Lower lobe of right lung (tissue), 2 donors: ENCODE results near the gene SPARC. TPM values are rescaled to one million over a fixed set of nuclear protein-coding genes. Genes with fewer than 3 reads are reported as not detected.
"Not testable (repeated sequence)": the region's sequence is repeated elsewhere in the genome, so short reads cannot be mapped to it uniquely, and the experiment has no call there.

Source experiments
- ATAC-seq, 2 donors: fragments of 200-7000 bp; cut with Tn5 transposase; one replicate each; pipeline ENCODE4 v1.9.1; 2020 to 2022; ENCODE audit warnings: mild to moderate bottlenecking in 2 of 2, moderate library complexity in 2 of 2
- DNase-seq: peaks from one replicate; pipeline ENCODE4 v3.0.0-alpha.2; 2020
- H3K27ac ChIP-seq: fragments of 200-600 bp; one replicate; pipeline ENCODE4 v1.8.0; 2022
- H3K27me3 ChIP-seq: fragments of 200-600 bp; one replicate; pipeline ENCODE4 v1.8.0; 2022; ENCODE audit warnings: low read depth
- H3K36me3 ChIP-seq: fragments of 200-600 bp; one replicate; pipeline ENCODE4 v1.8.0; 2022; ENCODE audit warnings: mild to moderate bottlenecking
- H3K4me1 ChIP-seq: fragments of 200-600 bp; one replicate; pipeline ENCODE4 v1.8.0; 2022
- H3K4me3 ChIP-seq: fragments of 200-600 bp; one replicate; pipeline ENCODE4 v1.8.0; 2022; ENCODE audit warnings: mild to moderate bottlenecking
- H3K9me3 ChIP-seq: fragments of 200-600 bp; one replicate; pipeline ENCODE4 v1.8.0; 2022
- CTCF ChIP-seq: fragments of 200-600 bp; IDR thresholded peaks from one replicate; pipeline ENCODE4 v1.8.0; 2022; ENCODE audit warnings: antibody characterized with exemption, mild to moderate bottlenecking
- intact Hi-C: fragments of 100-400 bp; cut with DNase I; formaldehyde crosslinking; loops from one replicate; pipeline ENCODE4 v1.11.0; 2022
- total RNA-seq: library from RNA; stranded (reverse); fragmentation: NEBNext Ultra II Directional; extraction: Animal tissue kit (Norgen Biotek cat#: 25700); gene quantifications from one replicate; pipeline ENCODE4 v1.2.1, GENCODE V29; 2021
- donor health status: DM: no; HTN: yes; CAD: no; lungs with severe emphysema.

The SPARC gene
- total RNA-seq, 1 donor from 2014 or later, result 904 TPM

GRCh38 chr5:151680944-151681427, 5.7 kb downstream of the SPARC start:
- H3K36me3 ChIP-seq, result peaks cover 4% of the 10 kb centered on the region
- no peak for ATAC-seq
- H3K9me3 ChIP-seq, result no peaks in the 10 kb centered on the region
- peak overlapping the region; percentile 2 for H3K4me3 ChIP-seq
- H3K4me1 ChIP-seq, result peaks cover 81% of the 10 kb centered on the region
- H3K27me3 ChIP-seq, result no peaks in the 10 kb centered on the region
- H3K27ac ChIP-seq, result peak overlapping the region; percentile 86
- DNase-seq, result no peak
- intact Hi-C loops, result no loop called here
- no peak for TF ChIP-seq CTCF

- H3K4me3 ChIP-seq, ATAC-seq, DNase-seq, H3K9me3 ChIP-seq, intact Hi-C loops, H3K36me3 ChIP-seq, H3K27me3 ChIP-seq: not testable (repeated sequence)
- Histone ChIP-seq H3K4me1 (peaks cover 90% of the 10 kb centered on the region), H3K27ac (peak overlapping the region; percentile 86)
Measured at GRCh38 chr5:151680156-151680505, 6.6 kb downstream of the SPARC start.

GRCh38 chr5:151679421-151680155, 7.1 kb downstream of the SPARC start:
- Histone ChIP-seq H3K36me3 (peaks cover 14% of the 10 kb centered on the region), H3K27ac (peak overlapping the region; percentile 75), H3K4me1 (peaks cover 91% of the 10 kb centered on the region), H3K9me3 (no peaks in the 10 kb centered on the region), H3K27me3 (no peaks in the 10 kb centered on the region), H3K4me3 (no peak overlapping the region)
- no peak for TF ChIP-seq CTCF
- DNase-seq, result no peak
- intact Hi-C loops, result no loop called here
- ATAC-seq, result no peak

GRCh38 chr5:151678713-151679112, 8.0 kb downstream of the SPARC start:
- H3K27ac ChIP-seq, result peak overlapping the region; percentile 75
- no peak overlapping the region for H3K4me3 ChIP-seq
- no peaks in the 10 kb centered on the region for H3K9me3 ChIP-seq
- ATAC-seq (no peak), DNase-seq (no peak)
- TF ChIP-seq CTCF, result no peak
- intact Hi-C loops, result no loop called here
- H3K27me3 ChIP-seq, result no peaks in the 10 kb centered on the region
- peaks cover 20% of the 10 kb centered on the region for H3K36me3 ChIP-seq
- H3K4me1 ChIP-seq, result peaks cover 91% of the 10 kb centered on the region

GRCh38 chr5:151677776-151678545, 8.8 kb downstream of the SPARC start:
- no peak for DNase-seq
- intact Hi-C loops, result no loop called here
- Histone ChIP-seq H3K27me3 (no peaks in the 10 kb centered on the region), H3K27ac (peak overlapping the region; percentile 75), H3K4me1 (peaks cover 91% of the 10 kb centered on the region), H3K4me3 (peak overlapping the region; percentile 12), H3K36me3 (peaks cover 27% of the 10 kb centered on the region), H3K9me3 (no peaks in the 10 kb centered on the region)
- peak; percentile 16 to 40 for ATAC-seq
- TF ChIP-seq CTCF, result no peak

- Histone ChIP-seq H3K4me1 (peaks cover 91% of the 10 kb centered on the region), H3K27me3 (no peaks in the 10 kb centered on the region), H3K27ac (peak overlapping the region; percentile 75), H3K4me3 (no peak overlapping the region), H3K9me3 (no peaks in the 10 kb centered on the region), H3K36me3 (peaks cover 39% of the 10 kb centered on the region)
- no peak for TF ChIP-seq CTCF
- ATAC-seq, result no peak
- intact Hi-C loops, result no loop called here
- no peak for DNase-seq
Measured at GRCh38 chr5:151676719-151677118, 10.0 kb downstream of the SPARC start.
